ACC112 (cell line): ENCODE data around the gene CCDC179.

Source experiments
- H2AFZ ChIP-seq: fragments of 200-600 bp; sonication (generic); one replicate; pipeline ENCODE4 v1.6.0; 2017; ENCODE audit warnings: antibody characterized with exemption, low read length; ENCODE audit not compliant: unreplicated experiment
- H3K27ac ChIP-seq: fragments of 200-600 bp; sonication (generic); 2 replicates; pipeline ENCODE4 v1.5.1; 2014; ENCODE audit warnings: low read depth, mild to moderate bottlenecking, antibody characterized with exemption, low read length, moderate library complexity
- H3K27me3 ChIP-seq: fragments of 200-600 bp; sonication (generic); 2 replicates; pipeline ENCODE4 v1.6.1; 2014; ENCODE audit warnings: mild to moderate bottlenecking, antibody characterized with exemption, low read length, moderate library complexity, mixed read lengths; ENCODE audit not compliant: insufficient read depth
- H3K36me3 ChIP-seq: fragments of 200-600 bp; sonication (generic); 2 replicates; pipeline ENCODE4 v1.6.1; 2016; ENCODE audit warnings: mild to moderate bottlenecking, antibody characterized with exemption, low read length, moderate library complexity, mixed read lengths; ENCODE audit not compliant: insufficient read depth
- H3K4me1 ChIP-seq: fragments of 200-600 bp; sonication (generic); one replicate; pipeline ENCODE4 v1.6.1; 2016; ENCODE audit warnings: low read length, mixed read lengths; ENCODE audit not compliant: insufficient read depth, unreplicated experiment, control insufficient read depth
- H3K4me3 ChIP-seq: fragments of 200-600 bp; sonication (generic); 2 replicates; pipeline ENCODE4 v1.5.1; 2014; ENCODE audit warnings: mild to moderate bottlenecking, low read depth, low read length
- H3K79me2 ChIP-seq: fragments of 200-600 bp; sonication (generic); one replicate; pipeline ENCODE4 v1.6.0; 2016; ENCODE audit warnings: low read length; ENCODE audit not compliant: control insufficient read depth, unreplicated experiment, insufficient read depth

The CCDC179 gene

DNA sequence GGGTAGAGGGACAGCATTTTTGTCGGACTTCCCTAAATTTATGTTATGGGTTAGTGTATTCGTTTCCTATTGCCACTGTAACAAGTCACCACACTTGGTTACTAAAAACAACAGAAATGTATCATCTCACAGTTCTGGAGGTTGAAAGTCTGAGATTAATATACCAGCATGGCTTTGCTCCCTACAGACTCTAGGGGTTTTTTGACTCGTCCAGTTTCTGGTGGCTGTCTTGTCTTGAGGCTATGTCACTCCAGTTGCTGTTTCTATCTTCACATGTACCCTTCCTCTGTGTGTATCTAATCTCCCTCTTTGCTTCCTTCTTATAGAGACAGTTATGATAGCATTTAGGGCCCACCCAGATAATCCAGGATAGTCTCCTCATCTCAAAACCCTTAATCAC, 9.1 kb upstream of the CCDC179 start:
- Histone ChIP-seq H3K27ac (no peak overlapping the region), H2AFZ (no peak overlapping the region), H3K36me3 (no peaks in the 10 kb centered on the region), H3K79me2 (no peaks in the 10 kb centered on the region), H3K4me1 (no peaks in the 10 kb centered on the region), H3K27me3 (no peaks in the 10 kb centered on the region), H3K4me3 (no peak overlapping the region)

DNA sequence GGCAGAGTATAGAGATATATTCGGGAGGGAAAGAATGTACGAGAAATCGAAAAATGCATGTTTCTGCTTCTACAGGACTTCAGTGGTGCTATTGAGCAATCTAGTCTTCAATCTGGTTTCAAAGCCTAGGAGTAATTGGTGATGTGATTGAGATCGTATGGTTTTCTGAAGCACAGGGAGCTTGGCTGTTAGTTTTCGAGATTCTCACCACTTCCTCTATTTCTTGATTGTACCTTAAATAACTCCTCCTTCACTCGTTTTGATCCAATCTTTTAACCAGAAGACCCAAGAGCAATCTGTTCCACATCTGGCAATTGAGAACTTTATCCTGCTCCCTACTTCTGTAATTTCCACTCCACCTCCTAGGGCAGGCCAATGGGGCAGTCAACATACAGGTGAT, 518 bp downstream of the CCDC179 start:
- no peak overlapping the region for H3K4me3 ChIP-seq
- H3K79me2 ChIP-seq, result no peaks in the 10 kb centered on the region
- no peaks in the 10 kb centered on the region for H3K36me3 ChIP-seq
- no peak overlapping the region for H2AFZ ChIP-seq
- no peaks in the 10 kb centered on the region for H3K27me3 ChIP-seq
- H3K27ac ChIP-seq, result no peak overlapping the region
- H3K4me1 ChIP-seq, result no peaks in the 10 kb centered on the region

DNA sequence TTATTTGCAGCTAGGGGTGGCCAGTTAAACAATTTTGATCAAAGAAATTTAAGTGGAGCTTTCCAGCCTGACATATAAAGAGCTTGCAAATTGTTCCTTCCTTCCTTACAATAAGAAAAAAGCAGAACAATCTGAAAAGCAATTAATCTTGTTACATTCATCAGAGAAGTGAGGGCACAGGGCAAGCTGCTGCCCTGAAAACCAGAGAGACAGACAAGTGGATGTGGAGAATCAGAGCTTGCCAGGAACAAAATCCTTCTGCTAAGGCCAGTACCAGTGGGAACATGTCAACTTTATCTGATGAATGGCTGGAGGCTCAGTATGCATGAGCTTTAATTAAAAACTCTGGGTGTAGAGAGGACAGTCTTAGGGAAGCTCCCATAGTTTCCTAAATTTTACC, 8.8 kb downstream of the CCDC179 start:
- no peak overlapping the region for H3K4me3 ChIP-seq
- no peak overlapping the region for H2AFZ ChIP-seq
- H3K79me2 ChIP-seq, result no peaks in the 10 kb centered on the region
- no peaks in the 10 kb centered on the region for H3K27me3 ChIP-seq
- no peak overlapping the region for H3K27ac ChIP-seq
- H3K36me3 ChIP-seq, result no peaks in the 10 kb centered on the region
- no peaks in the 10 kb centered on the region for H3K4me1 ChIP-seq

DNA sequence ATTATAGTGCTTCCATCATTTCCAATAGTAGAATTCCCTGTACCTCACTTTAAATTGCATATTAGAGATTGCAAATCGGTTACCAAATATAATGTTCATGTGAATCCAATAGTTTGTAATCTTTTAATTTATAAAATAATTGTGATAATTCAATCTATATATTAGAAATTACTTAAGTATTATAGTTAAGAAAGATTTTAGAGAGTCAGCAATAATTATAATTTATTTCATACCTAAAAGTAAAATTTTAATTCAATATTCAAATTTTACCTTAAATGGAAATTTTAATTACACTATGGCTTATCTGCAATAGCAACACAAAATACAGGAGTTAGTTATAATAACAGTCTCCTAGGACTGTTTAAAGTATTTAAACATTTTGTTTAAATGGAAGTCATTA, 13.5 kb downstream of the CCDC179 start:
- Histone ChIP-seq H3K27me3 (no peaks in the 10 kb centered on the region), H3K27ac (no peak overlapping the region), H2AFZ (no peak overlapping the region), H3K4me3 (no peak overlapping the region), H3K79me2 (no peaks in the 10 kb centered on the region), H3K36me3 (no peaks in the 10 kb centered on the region), H3K4me1 (peaks cover 3% of the 10 kb centered on the region)

DNA sequence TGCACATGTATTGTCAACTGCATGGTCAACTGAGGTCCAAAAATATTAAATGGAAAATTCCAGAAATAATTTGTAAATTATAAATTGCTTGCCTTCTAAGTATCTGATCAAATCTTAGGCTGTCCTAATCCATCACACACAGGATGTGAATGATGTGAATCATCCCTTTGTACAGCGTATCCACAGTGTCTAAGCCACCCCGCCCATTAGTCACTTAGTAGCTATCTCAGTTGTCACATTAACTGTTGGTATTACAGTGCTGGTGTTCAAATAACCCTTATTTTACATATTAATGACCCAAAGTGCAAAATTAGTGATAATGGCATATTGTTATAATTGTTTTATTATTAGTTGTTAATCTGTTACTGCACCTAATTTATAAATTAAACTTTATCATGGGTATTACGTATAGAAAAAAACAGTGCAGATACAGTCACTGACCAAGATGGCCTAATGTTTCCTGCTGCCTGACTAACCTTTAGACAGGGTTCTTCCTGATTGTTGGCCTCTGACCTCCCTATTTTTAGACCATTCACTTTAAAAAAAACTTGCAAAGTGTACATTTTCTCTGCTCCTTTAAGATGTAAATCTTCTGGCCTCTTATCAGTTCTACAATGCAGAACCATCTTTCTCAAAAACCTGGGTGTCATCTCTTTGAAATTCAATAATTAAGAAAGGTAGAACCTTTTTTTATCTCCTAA, 27.8 kb downstream of the CCDC179 start:
- no peak overlapping the region for H3K4me3 ChIP-seq
- H3K4me1 ChIP-seq, result peaks cover 14% of the 10 kb centered on the region
- peaks cover 8% of the 10 kb centered on the region for H3K79me2 ChIP-seq
- H3K27me3 ChIP-seq, result no peaks in the 10 kb centered on the region
- peak overlapping the region; percentile 7; the same call in 1 of the 2 replicates for H3K27ac ChIP-seq
- H3K36me3 ChIP-seq, result no peaks in the 10 kb centered on the region
- H2AFZ ChIP-seq, result peak overlapping the region; percentile 5

DNA sequence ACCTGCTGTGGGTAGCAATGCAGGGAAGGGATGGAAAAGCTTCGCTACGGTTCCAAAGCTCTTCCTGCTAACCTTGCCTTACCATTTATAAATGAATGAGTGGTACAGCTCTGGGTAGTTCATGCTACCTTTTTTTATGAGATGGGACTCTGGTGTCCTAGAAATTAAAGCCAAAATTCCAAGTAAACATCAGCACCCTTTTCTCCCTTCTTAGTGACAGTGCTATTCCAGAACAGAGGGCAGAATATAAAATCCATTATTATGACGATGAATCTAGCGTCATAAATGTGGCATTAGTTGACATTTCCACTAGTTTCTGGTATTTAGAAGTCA, 30.2 kb downstream of the CCDC179 start:
- Histone ChIP-seq H3K79me2 (peaks cover 8% of the 10 kb centered on the region), H3K4me3 (peak overlapping the region; percentile 96), H2AFZ (no peak overlapping the region), H3K36me3 (no peaks in the 10 kb centered on the region), H3K27ac (no peak overlapping the region), H3K4me1 (peaks cover 14% of the 10 kb centered on the region), H3K27me3 (no peaks in the 10 kb centered on the region)

DNA sequence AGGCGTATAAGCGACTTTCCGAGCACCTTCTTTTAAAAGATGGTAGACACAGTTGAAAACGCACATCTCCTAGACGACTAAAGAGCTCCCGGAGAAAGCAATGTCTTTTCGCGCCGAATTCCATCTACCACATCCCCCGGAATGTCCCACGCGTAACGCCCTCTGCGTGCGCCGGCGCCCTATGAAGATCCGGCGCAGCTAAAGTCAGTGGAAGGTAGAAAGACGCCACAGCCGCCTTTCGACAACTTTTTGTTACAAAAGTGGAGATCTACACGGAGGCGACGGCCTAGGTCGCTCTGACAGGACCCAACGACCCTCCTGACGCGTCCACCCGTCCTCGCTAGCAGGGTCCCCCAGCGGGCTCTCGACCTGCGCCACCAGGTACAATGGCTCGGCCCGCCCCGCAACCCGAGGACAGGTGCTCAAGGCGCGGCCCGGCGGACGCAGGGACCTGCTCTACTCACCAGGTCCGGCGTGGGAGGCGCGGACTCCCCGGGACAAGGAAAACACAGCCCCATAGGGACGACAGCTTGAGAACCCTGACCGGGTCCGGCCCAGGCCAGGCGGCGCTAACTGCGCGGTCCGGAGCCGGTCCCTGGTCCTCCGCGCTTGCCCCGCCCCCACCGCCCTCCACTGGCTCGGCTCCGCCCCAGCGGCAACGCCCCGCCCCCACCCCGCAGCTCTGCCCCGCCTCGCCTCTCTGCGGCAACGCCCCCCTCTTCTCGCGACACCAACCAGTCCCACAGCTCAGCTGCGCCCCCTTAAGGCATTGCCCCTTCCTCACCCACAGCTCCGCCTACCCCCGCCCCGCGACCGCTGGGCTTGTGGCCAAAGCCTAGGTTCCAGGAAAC, 30.8 kb downstream of the CCDC179 start, which contains the start of gene SVIP:
TSS of gene SVIP (minus strand) at position 571 of the 851 bp plus-strand sequence. CDS start at position 518, 53 bp downstream.
- Histone ChIP-seq H3K79me2 (peaks cover 8% of the 10 kb centered on the region), H3K36me3 (no peaks in the 10 kb centered on the region), H3K4me1 (peaks cover 14% of the 10 kb centered on the region), H3K27me3 (no peaks in the 10 kb centered on the region), H3K27ac (peak within 1 kb of the TSS; percentile 44), H3K4me3 (peak within 1 kb of the TSS; percentile 96), H2AFZ (peak within 1 kb of the TSS; percentile 100)

DNA sequence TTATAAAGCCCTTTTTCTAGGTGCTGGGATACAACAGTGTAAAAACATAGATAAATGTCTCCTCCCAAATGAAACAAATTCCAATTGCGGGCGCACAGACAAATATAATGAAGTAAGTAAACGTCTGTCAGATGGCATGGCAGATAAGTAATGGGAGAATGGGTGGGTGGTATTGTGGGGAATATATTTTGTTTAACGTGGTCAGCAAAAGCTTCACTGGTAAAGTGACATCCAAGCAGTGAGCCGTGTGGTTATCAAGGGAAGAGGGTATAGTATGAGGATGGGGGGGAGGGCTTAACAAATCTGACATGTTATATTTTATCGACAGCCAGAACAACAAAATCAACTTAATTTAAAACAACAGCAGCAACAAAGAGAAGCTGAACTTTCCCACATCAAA, 31.9 kb downstream of the CCDC179 start:
- no peak overlapping the region for H3K27ac ChIP-seq
- H3K4me3 ChIP-seq, result peak overlapping the region; percentile 96
- H2AFZ ChIP-seq, result peak overlapping the region; percentile 100

DNA sequence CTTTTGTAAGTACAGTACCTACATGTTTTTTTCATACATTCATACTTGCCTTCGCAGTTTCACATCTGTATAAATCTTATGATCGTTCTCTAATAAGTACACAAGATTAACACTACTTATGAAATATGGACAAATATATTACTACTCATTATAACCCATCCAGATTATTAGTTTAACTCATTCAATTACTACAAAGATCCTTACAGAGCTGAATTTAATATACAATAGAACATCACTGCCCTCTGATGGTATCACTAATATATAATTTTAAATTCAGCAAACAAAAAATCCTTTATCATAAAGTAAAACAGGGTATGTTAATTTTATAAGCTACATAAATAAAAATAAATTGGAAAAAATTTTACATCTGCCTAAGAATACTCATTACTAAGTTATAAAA, 38.1 kb downstream of the CCDC179 start:
- no peak overlapping the region for H3K27ac ChIP-seq
- H2AFZ ChIP-seq, result no peak overlapping the region
- 0 out of 2 replicates have a peak, but pooled peaks cover 3% of the 10 kb centered on the region for H3K36me3 ChIP-seq
- H3K79me2 ChIP-seq, result no peaks in the 10 kb centered on the region
- no peaks in the 10 kb centered on the region for H3K27me3 ChIP-seq
- no peak overlapping the region for H3K4me3 ChIP-seq
- H3K4me1 ChIP-seq, result no peaks in the 10 kb centered on the region

More for the DNA sequence above, 31.9 kb downstream of the CCDC179 start:
- H3K4me1 ChIP-seq, result peaks cover 14% of the 10 kb centered on the region
- peaks cover 8% of the 10 kb centered on the region for H3K79me2 ChIP-seq
- H3K27me3 ChIP-seq, result no peaks in the 10 kb centered on the region
- H3K36me3 ChIP-seq, result no peaks in the 10 kb centered on the region

DNA sequence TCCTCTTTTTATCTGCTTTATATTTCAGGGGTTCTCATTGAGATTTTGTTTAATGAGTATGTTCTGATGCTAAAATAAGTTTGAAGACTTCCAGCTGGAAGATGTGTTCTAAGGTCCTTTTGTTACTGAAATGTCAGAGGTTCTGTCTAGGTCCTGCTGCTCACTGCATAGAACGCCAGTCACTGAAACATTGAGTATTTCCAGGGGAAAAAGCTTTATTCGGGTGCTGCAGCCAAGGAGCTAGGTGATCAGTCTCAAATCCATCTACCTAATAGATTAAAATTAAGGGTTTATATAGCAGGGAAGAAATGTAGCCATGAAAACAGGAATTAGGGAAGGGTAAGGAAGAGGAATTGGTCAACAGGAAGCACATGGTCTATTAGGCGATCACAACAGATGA, 50.4 kb downstream of the CCDC179 start:
- Histone ChIP-seq H3K4me1 (peaks cover 13% of the 10 kb centered on the region), H3K79me2 (no peaks in the 10 kb centered on the region), H3K36me3 (no peaks in the 10 kb centered on the region), H3K27ac (no peak overlapping the region), H3K4me3 (no peak overlapping the region), H3K27me3 (no peaks in the 10 kb centered on the region), H2AFZ (no peak overlapping the region)
